ENCODE results near the gene NFASC.
A peak's percentile ranks its signal among the peaks of the same experiment; 100 is the strongest.

DNA sequence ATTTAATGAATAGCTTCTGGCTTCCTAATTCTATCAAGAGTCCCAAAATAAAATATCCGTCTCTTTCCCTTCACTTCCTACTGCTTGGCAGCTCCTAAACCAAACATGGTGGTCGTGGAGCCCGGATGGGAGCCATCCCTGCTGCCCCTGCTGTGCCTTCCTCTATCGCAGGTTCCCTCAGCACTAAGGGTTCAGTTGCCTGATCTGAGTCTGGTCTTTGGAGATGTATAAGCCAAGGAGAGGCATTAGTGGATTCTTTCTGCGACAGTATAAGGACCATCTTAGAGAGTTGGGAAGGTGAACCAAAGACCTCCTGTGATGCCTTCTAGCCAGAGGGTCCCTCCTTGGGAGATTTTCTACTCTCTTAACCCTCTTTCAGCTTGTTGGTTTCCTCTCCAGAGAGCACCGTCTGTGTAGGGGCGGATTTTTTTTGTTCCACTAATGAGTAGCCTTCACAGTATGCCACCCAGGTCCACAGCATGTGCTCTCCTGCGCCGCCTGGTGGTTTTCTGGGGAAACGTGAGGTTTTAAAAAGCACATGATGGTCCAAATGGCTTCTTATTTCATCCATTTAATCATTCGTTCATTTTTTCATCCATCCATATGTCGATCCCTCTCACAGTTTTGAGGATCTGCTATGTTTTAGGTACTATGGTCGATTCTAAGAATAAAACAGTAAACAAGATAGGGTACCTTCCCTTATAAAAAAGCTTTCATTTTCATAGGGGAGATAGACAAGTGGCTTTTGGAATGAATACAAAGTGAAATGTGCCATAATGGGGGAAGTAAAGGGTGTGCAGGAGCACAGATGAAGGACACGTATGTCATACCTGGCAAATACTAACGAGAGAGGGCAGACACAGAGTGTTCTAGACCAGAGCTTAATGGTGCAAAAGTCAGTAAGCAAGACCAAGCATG lies 71.0 kb downstream of the NFASC start:
- TF ChIP-seq, protein P1, sequence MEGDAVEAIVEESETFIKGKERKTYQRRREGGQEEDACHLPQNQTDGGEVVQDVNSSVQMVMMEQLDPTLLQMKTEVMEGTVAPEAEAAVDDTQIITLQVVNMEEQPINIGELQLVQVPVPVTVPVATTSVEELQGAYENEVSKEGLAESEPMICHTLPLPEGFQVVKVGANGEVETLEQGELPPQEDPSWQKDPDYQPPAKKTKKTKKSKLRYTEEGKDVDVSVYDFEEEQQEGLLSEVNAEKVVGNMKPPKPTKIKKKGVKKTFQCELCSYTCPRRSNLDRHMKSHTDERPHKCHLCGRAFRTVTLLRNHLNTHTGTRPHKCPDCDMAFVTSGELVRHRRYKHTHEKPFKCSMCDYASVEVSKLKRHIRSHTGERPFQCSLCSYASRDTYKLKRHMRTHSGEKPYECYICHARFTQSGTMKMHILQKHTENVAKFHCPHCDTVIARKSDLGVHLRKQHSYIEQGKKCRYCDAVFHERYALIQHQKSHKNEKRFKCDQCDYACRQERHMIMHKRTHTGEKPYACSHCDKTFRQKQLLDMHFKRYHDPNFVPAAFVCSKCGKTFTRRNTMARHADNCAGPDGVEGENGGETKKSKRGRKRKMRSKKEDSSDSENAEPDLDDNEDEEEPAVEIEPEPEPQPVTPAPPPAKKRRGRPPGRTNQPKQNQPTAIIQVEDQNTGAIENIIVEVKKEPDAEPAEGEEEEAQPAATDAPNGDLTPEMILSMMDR (IDR thresholded peaks at IDR 0.05; ENCODE audit: low read depth, low read length): peak; percentile 98
- no peak for TF ChIP-seq EZH2phosphoT487 (IDR thresholded peaks at IDR 0.05; ENCODE audit: low read depth)
